HepG2 (cell line): ENCODE data around the gene GRK6. TPM values are rescaled to one million over a fixed set of nuclear protein-coding genes. Genes with fewer than 3 reads are reported as not detected.
A peak's percentile ranks its signal among the peaks of the same experiment; 100 is the strongest.

Experiments
- AHDC1 ChIP-seq: sonication (generic); formaldehyde crosslinking; IDR thresholded peaks from 2 replicates; pipeline ENCODE4 v1.5.1; 2020; ENCODE audit warnings: mild to moderate bottlenecking, missing genetic modification reagents, borderline replicate concordance
- DNMT3B ChIP-seq: conservative IDR thresholded peaks from 2 replicates; pipeline ENCODE4 v1.6.1; 2016; ENCODE audit warnings: missing biosample characterization, control low read depth
- FOXA3 ChIP-seq: IDR thresholded peaks from 2 replicates; pipeline ENCODE4 v1.6.1; 2016; ENCODE audit warnings: missing genetic modification reagents, missing compliant biosample characterization
- GLI4 ChIP-seq: sonication (generic); formaldehyde crosslinking; IDR thresholded peaks from 2 replicates; pipeline ENCODE4 v1.5.1; 2020; ENCODE audit warnings: missing genetic modification reagents, mild to moderate bottlenecking, moderate library complexity, borderline replicate concordance
- GPBP1L1 ChIP-seq: sonication (generic); formaldehyde crosslinking; IDR thresholded peaks from 2 replicates; pipeline ENCODE4 v1.5.0; 2020; ENCODE audit warnings: mild to moderate bottlenecking, missing genetic modification reagents
- HNF1B ChIP-seq: sonication (generic); formaldehyde crosslinking; IDR thresholded peaks from 2 replicates; pipeline ENCODE4 v1.5.1; 2020; ENCODE audit warnings: mild to moderate bottlenecking, moderate library complexity, missing genetic modification reagents
- IKZF1 ChIP-seq: fragments of 450-650 bp; IDR thresholded peaks from 2 replicates; pipeline ENCODE4 v1.7.1; 2016
- MAZ ChIP-seq, 2 experiments: sonication (generic) in 1 of 2; formaldehyde crosslinking in 1 of 2; IDR thresholded peaks; 2 replicates each; pipeline versions ENCODE4 v1.5.0 to v1.6.1; 2012 to 2020; ENCODE audit warnings: low read depth in 2 of 2, mild to moderate bottlenecking in 2 of 2, borderline replicate concordance in 1 of 2, improper control_type of control experiment in 1 of 2, low read length in 1 of 2, missing genetic modification reagents in 1 of 2, moderate library complexity in 1 of 2
- NFYC ChIP-seq: IDR thresholded peaks from 2 replicates; pipeline ENCODE4 v1.6.1; 2016; ENCODE audit warnings: missing genetic modification reagents, missing compliant biosample characterization
- NR3C1 ChIP-seq: sonication (generic); formaldehyde crosslinking; IDR thresholded peaks from 2 replicates; pipeline ENCODE4 v1.4.0; 2020; ENCODE audit warnings: missing genetic modification reagents
- PAWR ChIP-seq: sonication (generic); formaldehyde crosslinking; IDR thresholded peaks from 2 replicates; pipeline ENCODE4 v1.4.0; 2020; ENCODE audit warnings: missing genetic modification reagents, mild to moderate bottlenecking, borderline replicate concordance
- RFXANK ChIP-seq: IDR thresholded peaks from 2 replicates; pipeline ENCODE4 v1.6.1; 2016
- TARDBP ChIP-seq: sonication (generic); formaldehyde crosslinking; IDR thresholded peaks from 2 replicates; pipeline ENCODE4 v1.8.0; 2022; ENCODE audit warnings: mild to moderate bottlenecking, missing genetic modification reagents
- TERF1 ChIP-seq: sonication (generic); formaldehyde crosslinking; IDR thresholded peaks from 2 replicates; pipeline ENCODE4 v1.8.0; 2022; ENCODE audit warnings: mild to moderate bottlenecking, missing genetic modification reagents, moderate library complexity
- YEATS4 ChIP-seq: sonication (generic); formaldehyde crosslinking; IDR thresholded peaks from 2 replicates; pipeline ENCODE4 v1.4.0; 2020; ENCODE audit warnings: missing genetic modification reagents, borderline replicate concordance
- ZFP91 ChIP-seq: sonication (generic); formaldehyde crosslinking; IDR thresholded peaks from 2 replicates; pipeline ENCODE4 v1.9.0; 2022; ENCODE audit warnings: missing genetic modification reagents, mild to moderate bottlenecking, borderline replicate concordance
- ZNF589 ChIP-seq: sonication (generic); formaldehyde crosslinking; conservative IDR thresholded peaks from 2 replicates; pipeline ENCODE4 v1.8.0; 2022; ENCODE audit warnings: mild to moderate bottlenecking, moderate library complexity, missing genetic modification reagents
- polyA plus RNA-seq, 8 experiments: library from polyadenylated mRNA; depleted of rRNA in 3 of 8; stranded (reverse) in 7 of 8; unstranded in 1 of 8; fragments of >200 nt; fragmentation: Illumina TruSeq in 4 of 8; extraction: Trizol in 4 of 8; gene quantifications; 2 replicates each; pipeline versions ENCODE4 v1.2.1 to v1.2.3, GENCODE V29; 2011 to 2016; ENCODE audit warnings: low read depth in 4 of 8, missing spikeins in 1 of 8, mixed read lengths in 1 of 8; ENCODE audit not compliant: insufficient read depth in 1 of 8
- total RNA-seq, 5 experiments: library from RNA; depleted of rRNA; stranded (reverse); fragments of >200 nt; fragmentation: Illumina TruSeq; extraction: Trizol; gene quantifications; 2 replicates each; pipeline ENCODE4 v1.2.3, GENCODE V29; 2016; ENCODE audit warnings: low read depth in 1 of 5

The GRK6 gene
- total and polyA plus RNA-seq, 2 of the 13 experiments (the other 11 are each of a cell fraction or from before 2014, with no cell fraction given): 13.2 to 19.9 TPM

GRCh38 chr5:177456976-177457851, 30.7 kb downstream of the GRK6 start (continued):
- TF ChIP-seq PAWR (CRISPR knock-in tag) (no peak), YEATS4 (CRISPR knock-in tag) (no peak), ZNF589 (CRISPR knock-in tag) (no peak), ZFP91 (CRISPR knock-in tag) (peak; percentile 14; the same call in 1 of the 2 replicates), DNMT3B (no peak), TERF1 (no peak), HNF1B (CRISPR knock-in tag) (no peak), TARDBP (no peak), NR3C1 (CRISPR knock-in tag) (no peak), AHDC1 (no peak), IKZF1 (no peak), GPBP1L1 (CRISPR knock-in tag) (no peak), RFXANK (CRISPR knock-in tag) (peak; percentile 96), MAZ (IDR thresholded peaks at IDR 0.05; ENCODE audit: borderline replicate concordance, low read depth, low read length) (peak; percentile 35; the same call in 1 of the 2 replicates), MAZ (CRISPR knock-in tag; IDR thresholded peaks at IDR 0.05; ENCODE audit: low read depth) (no peak), GLI4 (CRISPR knock-in tag) (no peak), FOXA3 (CRISPR knock-in tag) (no peak), NFYC (CRISPR knock-in tag) (peak; percentile 82)
